Left lobe of liver (tissue), 2 donors: ENCODE measurements around the gene GNMT. TPM values are rescaled to one million over a fixed set of nuclear protein-coding genes. Genes with fewer than 3 reads are reported as not detected.
"Not testable (repeated sequence)": the region's sequence is repeated elsewhere in the genome, so short reads cannot be mapped to it uniquely, and the experiment has no call there.

Source experiments
- ATAC-seq: fragments of 200-7000 bp; cut with Tn5 transposase; one replicate; pipeline ENCODE4 v1.9.1; 2020; ENCODE audit warnings: mild to moderate bottlenecking, moderate library complexity
- DNase-seq: peaks from one replicate; pipeline ENCODE4 v3.0.0-alpha.2; 2020; ENCODE audit warnings: low spot score
- total RNA-seq: library from RNA; stranded (reverse); gene quantifications from one replicate; pipeline ENCODE4 v1.2.1, GENCODE V29; 2021
- donor health status: DM: no; HTN: no; CAD: no; lungs with moderate emphysema.
- donor health status: DM: no; HTN: yes; CAD: no.

Gene GNMT
- total RNA-seq, 1 donor from 2014 or later: 467 TPM

DNA sequence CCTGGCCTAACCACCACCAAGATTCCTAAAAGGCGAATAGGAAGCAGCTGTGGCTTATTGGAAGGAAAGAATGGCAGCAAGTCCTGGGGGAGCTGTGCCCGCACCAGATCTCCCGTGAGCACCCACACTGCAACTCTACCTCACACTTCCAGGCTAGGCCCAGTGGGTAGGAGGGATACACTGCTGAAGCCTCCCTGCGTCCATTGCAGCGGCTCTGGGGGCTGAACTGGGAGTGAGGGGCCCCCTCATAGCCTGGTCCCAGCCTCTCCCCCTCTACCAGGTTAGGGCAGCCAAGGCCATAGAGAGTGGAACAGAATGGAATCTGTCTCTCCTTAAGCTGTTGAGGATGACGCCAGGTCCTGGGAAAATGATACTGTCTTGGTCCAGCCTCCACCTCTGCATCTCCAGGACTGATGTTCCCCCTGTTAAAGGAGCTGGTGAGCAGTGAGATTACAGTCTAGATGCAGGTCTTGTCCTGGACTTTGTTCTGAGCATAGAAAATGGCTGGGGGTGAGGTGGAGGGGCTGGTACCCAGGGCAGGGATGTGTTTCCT is 20.0 kb upstream of the GNMT start:
- ATAC-seq (no peak), DNase-seq (no peak)

DNA sequence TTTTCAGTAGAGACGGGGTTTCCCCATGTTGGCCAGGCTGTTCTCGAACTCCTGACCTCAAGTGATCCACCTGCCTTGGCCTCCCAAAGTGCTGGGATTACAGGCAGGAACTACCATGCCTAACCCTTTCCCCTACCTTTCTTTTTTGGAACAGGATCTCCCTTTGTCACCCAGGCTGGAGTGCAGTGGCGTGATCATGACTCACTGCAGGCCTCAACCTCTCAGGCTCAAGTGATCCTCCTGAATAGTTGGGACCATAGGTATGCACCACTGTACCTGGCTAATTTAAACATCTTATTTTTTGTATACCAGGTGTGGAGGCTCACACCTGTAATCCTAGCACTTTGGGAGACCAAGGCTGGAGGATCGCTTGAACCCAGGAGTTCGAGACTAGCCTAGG is 19.2 kb upstream of the GNMT start:
- not testable (repeated sequence) for ATAC-seq, DNase-seq

- DNase-seq: peak; percentile 77
- ATAC-seq: peak; percentile 42
Measured at GRCh38 chr6:42942444-42942843, 18.1 kb upstream of the GNMT start.

GRCh38 chr6:42947950-42948349 is 12.6 kb upstream of the GNMT start:
- peak; percentile 63 for ATAC-seq
- DNase-seq: no peak

DNA sequence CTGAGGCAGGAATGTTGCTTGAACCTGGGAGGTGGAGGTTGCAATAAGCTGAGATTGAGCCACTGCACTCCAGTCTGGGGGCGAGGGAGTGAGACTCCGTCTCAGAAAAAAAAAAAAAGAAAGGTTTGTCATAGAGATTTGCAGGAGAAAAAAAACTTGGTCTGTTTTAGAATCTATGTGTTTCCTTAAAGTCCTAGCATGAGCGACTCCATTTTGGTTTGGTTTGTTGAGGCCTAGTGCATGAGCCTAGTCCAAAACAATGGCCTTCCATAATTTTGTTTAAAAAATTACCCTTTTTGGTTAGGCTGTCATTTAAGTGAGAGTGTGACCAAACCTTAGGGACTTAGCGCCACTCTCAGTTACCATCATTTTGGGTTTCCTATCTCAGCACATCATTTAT is 8.2 kb upstream of the GNMT start:
- no peak for ATAC-seq
- no peak for DNase-seq

- ATAC-seq, DNase-seq: not testable (repeated sequence)
Measured at GRCh38 chr6:42954405-42954804, 6.1 kb upstream of the GNMT start.

DNA sequence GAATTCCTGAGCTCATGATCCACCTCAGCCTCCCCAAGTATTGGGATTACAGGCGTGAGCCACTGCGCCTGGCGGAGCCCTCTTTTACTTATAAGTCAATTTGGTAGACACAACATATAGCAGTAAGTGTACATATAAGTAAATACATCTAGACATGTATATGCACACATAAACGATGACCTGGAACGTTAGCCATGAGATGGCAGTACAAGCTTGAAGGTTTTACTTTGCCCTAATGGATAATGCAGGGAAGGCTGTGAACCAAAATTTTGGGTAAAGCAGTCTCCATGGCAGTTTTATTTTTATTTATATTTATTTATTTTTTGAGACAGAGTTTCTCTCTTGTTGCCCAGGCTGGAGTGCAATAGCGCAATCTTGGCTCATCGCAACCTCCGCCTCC is 2.4 kb upstream of the GNMT start:
- DNase-seq: no peak
- no peak for ATAC-seq

- ATAC-seq (no peak), DNase-seq (no peak)
Measured at GRCh38 chr6:42959917-42960242, 674 bp upstream of the GNMT start.

- ATAC-seq (peak; percentile 38), DNase-seq (no peak)
Measured at GRCh38 chr6:42961020-42961470, 491 bp downstream of the GNMT start.

DNA sequence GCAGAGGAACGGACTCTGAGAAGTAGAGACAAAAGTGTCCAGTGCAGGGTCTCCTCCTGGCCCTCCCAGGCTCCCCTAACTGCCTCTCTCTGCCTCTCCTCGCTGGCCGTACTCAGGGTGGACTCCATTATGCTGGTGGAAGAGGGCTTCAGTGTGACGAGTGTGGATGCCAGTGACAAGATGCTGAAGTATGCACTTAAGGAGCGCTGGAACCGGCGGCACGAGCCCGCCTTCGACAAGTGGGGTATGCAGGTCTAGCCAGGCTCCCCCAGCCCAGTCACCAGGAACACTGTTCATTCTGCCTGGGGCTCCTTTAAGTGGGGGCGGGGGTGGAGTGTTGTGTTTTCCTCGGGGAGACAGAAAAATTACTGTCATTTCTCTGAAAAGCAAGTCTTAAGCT is 1.5 kb downstream of the GNMT start:
- no peak for DNase-seq

DNA sequence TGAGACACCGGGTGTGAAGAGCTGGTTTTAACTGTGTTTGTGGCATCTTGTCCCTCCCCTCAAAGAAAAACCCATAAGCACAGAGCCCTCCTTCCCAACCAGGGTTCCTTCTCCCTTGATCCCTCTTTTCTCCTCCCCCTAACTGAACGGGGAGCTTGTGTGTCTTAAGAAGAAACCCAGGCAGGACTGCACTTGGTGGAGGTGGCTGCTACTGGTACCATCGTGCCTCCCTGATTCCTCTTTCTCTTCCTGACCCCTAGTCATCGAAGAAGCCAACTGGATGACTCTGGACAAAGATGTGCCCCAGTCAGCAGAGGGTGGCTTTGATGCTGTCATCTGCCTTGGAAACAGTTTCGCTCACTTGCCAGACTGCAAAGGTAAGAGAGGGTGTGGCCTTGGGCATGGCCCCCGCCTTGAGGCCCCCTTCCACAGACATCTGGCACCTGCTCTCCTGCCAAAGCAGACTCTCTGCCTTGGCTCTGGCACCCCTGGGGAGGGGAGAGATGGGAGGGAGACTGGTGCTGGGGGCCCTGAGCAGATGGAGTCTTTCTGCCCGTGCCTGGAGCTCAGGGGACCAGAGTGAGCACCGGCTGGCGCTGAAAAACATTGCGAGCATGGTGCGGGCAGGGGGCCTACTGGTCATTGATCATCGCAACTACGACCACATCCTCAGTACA is 2.1 kb downstream of the GNMT start:
- no peak for DNase-seq
- no peak for ATAC-seq

More for the DNA sequence above, 1.5 kb downstream of the GNMT start:
- ATAC-seq: no peak

- ATAC-seq: no peak
- DNase-seq: no peak
Measured at GRCh38 chr6:42963179-42963854, 2.8 kb downstream of the GNMT start.

GRCh38 chr6:42963855-42964605 is 3.5 kb downstream of the GNMT start:
- DNase-seq (no peak), ATAC-seq (no peak)

- no peak for ATAC-seq
- no peak for DNase-seq
Measured at GRCh38 chr6:42966571-42966970, 6.0 kb downstream of the GNMT start.

DNA sequence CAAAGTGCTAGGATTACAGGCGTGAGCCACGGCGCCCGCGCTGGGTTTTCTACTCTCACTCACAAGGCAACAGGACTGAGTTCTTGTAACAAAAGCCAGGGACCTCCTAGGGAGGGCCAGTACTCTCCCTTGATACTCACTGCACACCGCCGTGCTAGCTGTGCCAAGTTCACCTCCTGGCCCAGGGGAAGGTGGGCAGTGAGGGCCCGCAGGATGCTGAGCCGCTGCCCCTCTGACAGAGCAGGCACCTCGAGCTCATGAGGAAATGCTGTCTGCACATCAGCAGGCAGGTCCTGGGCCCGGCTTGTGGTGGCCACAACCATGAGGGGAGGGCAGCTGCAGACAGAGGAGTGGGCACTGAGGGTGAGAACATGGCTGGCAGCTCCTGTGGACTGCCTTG is 6.7 kb downstream of the GNMT start:
- ATAC-seq: peak; percentile 3
- DNase-seq: no peak

- no peak for DNase-seq
- peak; percentile 7 for ATAC-seq
Measured at GRCh38 chr6:42968126-42968701, 7.7 kb downstream of the GNMT start.

DNA sequence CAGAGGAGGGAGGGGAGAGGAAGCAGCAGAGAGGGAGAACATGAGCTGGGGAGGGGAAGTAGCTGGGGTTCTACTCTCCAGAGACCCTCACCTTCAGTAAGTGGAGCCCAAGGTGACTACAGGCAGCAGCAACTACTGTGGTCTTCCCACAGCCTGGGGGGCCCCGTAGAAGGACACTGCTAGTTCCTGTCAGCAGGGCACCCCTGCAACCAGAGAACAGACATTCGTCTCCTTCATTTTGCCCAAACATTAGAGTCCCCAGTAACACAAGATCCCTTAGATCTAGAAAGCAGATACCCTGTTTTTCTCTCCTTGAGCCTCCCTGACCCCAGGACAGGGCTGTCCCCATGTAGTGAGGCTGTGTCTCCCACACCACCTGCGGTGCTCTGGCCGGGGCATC is 8.2 kb downstream of the GNMT start:
- ATAC-seq (peak; percentile 18), DNase-seq (no peak)

DNA sequence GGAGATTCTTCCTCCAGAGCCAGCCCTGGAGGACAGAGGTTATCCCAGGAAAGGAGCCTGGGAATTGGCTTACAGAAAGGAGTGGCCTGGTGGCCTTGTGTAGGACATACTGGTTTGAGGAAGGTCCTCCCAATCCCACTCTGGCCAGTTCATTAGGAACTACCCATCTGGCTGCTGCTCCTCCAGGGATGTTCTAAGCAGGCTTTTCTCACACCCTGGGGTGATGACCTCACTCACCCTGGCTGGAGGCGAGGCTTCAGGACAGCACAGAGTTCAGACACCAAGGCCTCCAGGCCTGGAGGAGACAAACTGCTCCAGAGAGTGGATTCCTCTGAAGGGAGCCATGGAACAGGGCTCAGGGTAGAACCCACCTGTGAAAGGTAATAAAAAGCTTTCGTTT is 8.9 kb downstream of the GNMT start:
- ATAC-seq (peak; percentile 25), DNase-seq (no peak)

- ATAC-seq (peak; percentile 1), DNase-seq (no peak)
Measured at GRCh38 chr6:42969934-42970333, 9.4 kb downstream of the GNMT start.

DNA sequence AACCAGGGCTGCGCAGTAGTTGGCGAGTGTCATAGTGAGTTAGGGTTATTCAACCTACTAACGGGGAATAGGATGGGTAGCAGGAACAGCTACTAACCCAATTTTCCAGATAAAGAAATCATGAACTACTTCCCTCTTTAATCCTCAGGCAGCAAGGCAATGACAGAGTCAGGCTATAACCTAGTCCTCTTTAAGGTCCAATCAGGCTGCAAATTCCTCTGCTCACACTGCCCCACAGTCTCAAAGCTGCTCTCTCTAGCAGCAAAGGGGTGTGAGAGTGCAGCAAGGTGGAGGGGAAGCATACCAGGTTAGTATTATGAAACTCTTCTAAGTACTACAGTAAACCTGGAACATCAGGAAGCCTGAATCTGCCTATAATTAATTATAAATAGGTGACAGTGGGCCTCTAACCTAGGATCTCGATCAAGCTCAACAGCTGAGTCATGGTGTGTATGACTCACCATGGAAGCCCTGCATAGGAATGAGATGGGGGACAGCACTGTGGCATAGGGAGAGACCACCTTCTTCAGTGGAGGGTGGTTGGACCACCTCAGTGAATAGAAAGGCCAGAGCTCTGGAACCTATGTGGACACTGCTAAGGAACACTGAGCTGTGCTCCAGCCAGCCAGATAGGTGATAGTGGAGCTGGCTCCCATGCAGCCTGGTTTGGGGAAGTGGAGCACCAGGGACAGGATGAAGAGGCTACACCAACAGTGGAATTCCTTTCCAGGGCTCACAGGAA is 10.5 kb downstream of the GNMT start:
- ATAC-seq (no peak), DNase-seq (no peak)
